ENCODE measurements around the gene EZH2.

Gene EZH2

GRCh38 chr7:148865283-148865682 is 18.8 kb downstream of the EZH2 start:
- no peaks in the 10 kb centered on the region for H3K36me3 ChIP-seq (ENCODE audit: control insufficient read depth in 1 of 2, insufficient read depth in 2 of 2, low read length in 2 of 2)
- H3K9me3 ChIP-seq (ENCODE audit: control insufficient read depth in 1 of 2, low read length in 2 of 2), result peaks cover 10 to 12% of the 10 kb centered on the region in 2 donors
- no peaks in the 10 kb centered on the region for H3K4me1 ChIP-seq (ENCODE audit: control insufficient read depth in 1 of 2, insufficient read depth in 2 of 2, low read length in 2 of 2)
- no peaks in the 10 kb centered on the region for H3K27me3 ChIP-seq (ENCODE audit: control insufficient read depth in 1 of 2, insufficient read depth in 2 of 2, low read length in 2 of 2)
- H3K27ac ChIP-seq (ENCODE audit: low read depth, low read length), result no peak overlapping the region
- H3K4me3 ChIP-seq (ENCODE audit: low read depth in 1 of 2, low read length in 2 of 2), result no peak overlapping the region
- no peak overlapping the region for H3K9ac ChIP-seq (ENCODE audit: low read depth in 1 of 2, low read length in 2 of 2)

GRCh38 chr7:148863324-148863723 is 20.8 kb downstream of the EZH2 start:
- H3K4me3 ChIP-seq (ENCODE audit: low read depth in 1 of 2, low read length in 2 of 2), result no peak overlapping the region
- H3K4me1 ChIP-seq (ENCODE audit: control insufficient read depth in 1 of 2, insufficient read depth in 2 of 2, low read length in 2 of 2), result no peaks in the 10 kb centered on the region

GRCh38 chr7:148862481-148862880 is 21.6 kb downstream of the EZH2 start:
- Histone ChIP-seq H3K36me3 (ENCODE audit: control insufficient read depth in 1 of 2, insufficient read depth in 2 of 2, low read length in 2 of 2) (no peaks in the 10 kb centered on the region), H3K27ac (ENCODE audit: low read depth, low read length) (no peak overlapping the region), H3K4me1 (ENCODE audit: control insufficient read depth in 1 of 2, insufficient read depth in 2 of 2, low read length in 2 of 2) (no peaks in the 10 kb centered on the region), H3K27me3 (ENCODE audit: control insufficient read depth in 1 of 2, insufficient read depth in 2 of 2, low read length in 2 of 2) (no peaks in the 10 kb centered on the region), H3K9ac (ENCODE audit: low read depth in 1 of 2, low read length in 2 of 2) (no peak overlapping the region), H3K9me3 (ENCODE audit: control insufficient read depth in 1 of 2, low read length in 2 of 2) (peaks cover 2 to 3% of the 10 kb centered on the region in 2 donors), H3K4me3 (ENCODE audit: low read depth in 1 of 2, low read length in 2 of 2) (no peak overlapping the region)

More at GRCh38 chr7:148863324-148863723, 20.8 kb downstream of the EZH2 start:
- Histone ChIP-seq H3K27me3 (ENCODE audit: control insufficient read depth in 1 of 2, insufficient read depth in 2 of 2, low read length in 2 of 2) (no peaks in the 10 kb centered on the region), H3K9me3 (ENCODE audit: control insufficient read depth in 1 of 2, low read length in 2 of 2) (peaks cover 10 to 11% of the 10 kb centered on the region in 2 donors), H3K27ac (ENCODE audit: low read depth, low read length) (no peak overlapping the region), H3K9ac (ENCODE audit: low read depth in 1 of 2, low read length in 2 of 2) (no peak overlapping the region), H3K36me3 (ENCODE audit: control insufficient read depth in 1 of 2, insufficient read depth in 2 of 2, low read length in 2 of 2) (no peaks in the 10 kb centered on the region)

GRCh38 chr7:148858489-148858888 is 25.6 kb downstream of the EZH2 start:
- Histone ChIP-seq H3K4me3 (ENCODE audit: low read depth in 1 of 2, low read length in 2 of 2) (no peak overlapping the region), H3K36me3 (ENCODE audit: control insufficient read depth in 1 of 2, insufficient read depth in 2 of 2, low read length in 2 of 2) (no peaks in the 10 kb centered on the region), H3K27ac (ENCODE audit: low read depth, low read length) (no peak overlapping the region), H3K9ac (ENCODE audit: low read depth in 1 of 2, low read length in 2 of 2) (no peak overlapping the region), H3K4me1 (ENCODE audit: control insufficient read depth in 1 of 2, insufficient read depth in 2 of 2, low read length in 2 of 2) (no peaks in the 10 kb centered on the region), H3K27me3 (ENCODE audit: control insufficient read depth in 1 of 2, insufficient read depth in 2 of 2, low read length in 2 of 2) (no peaks in the 10 kb centered on the region), H3K9me3 (ENCODE audit: control insufficient read depth in 1 of 2, low read length in 2 of 2) (no peaks in the 10 kb centered on the region)

GRCh38 chr7:148856891-148857290 is 27.2 kb downstream of the EZH2 start:
- no peak overlapping the region for H3K9ac ChIP-seq (ENCODE audit: low read depth in 1 of 2, low read length in 2 of 2)
- H3K4me3 ChIP-seq (ENCODE audit: low read depth in 1 of 2, low read length in 2 of 2), result no peak overlapping the region
- H3K4me1 ChIP-seq (ENCODE audit: control insufficient read depth in 1 of 2, insufficient read depth in 2 of 2, low read length in 2 of 2), result no peaks in the 10 kb centered on the region
- H3K36me3 ChIP-seq (ENCODE audit: control insufficient read depth in 1 of 2, insufficient read depth in 2 of 2, low read length in 2 of 2), result no peaks in the 10 kb centered on the region
- no peaks in the 10 kb centered on the region for H3K27me3 ChIP-seq (ENCODE audit: control insufficient read depth in 1 of 2, insufficient read depth in 2 of 2, low read length in 2 of 2)
- H3K9me3 ChIP-seq (ENCODE audit: control insufficient read depth in 1 of 2, low read length in 2 of 2), result no peaks in the 10 kb centered on the region
- H3K27ac ChIP-seq (ENCODE audit: low read depth, low read length), result no peak overlapping the region

- no peak overlapping the region for H3K27ac ChIP-seq (ENCODE audit: low read depth, low read length)
- H3K27me3 ChIP-seq (ENCODE audit: control insufficient read depth in 1 of 2, insufficient read depth in 2 of 2, low read length in 2 of 2), result no peaks in the 10 kb centered on the region
- H3K36me3 ChIP-seq (ENCODE audit: control insufficient read depth in 1 of 2, insufficient read depth in 2 of 2, low read length in 2 of 2), result no peaks in the 10 kb centered on the region
- no peaks in the 10 kb centered on the region for H3K4me1 ChIP-seq (ENCODE audit: control insufficient read depth in 1 of 2, insufficient read depth in 2 of 2, low read length in 2 of 2)
- H3K9me3 ChIP-seq (ENCODE audit: control insufficient read depth in 1 of 2, low read length in 2 of 2), result no peaks in the 10 kb centered on the region
- no peak overlapping the region for H3K9ac ChIP-seq (ENCODE audit: low read depth in 1 of 2, low read length in 2 of 2)
- H3K4me3 ChIP-seq (ENCODE audit: low read depth in 1 of 2, low read length in 2 of 2), result no peak overlapping the region
Measured at GRCh38 chr7:148856578-148856881, 27.6 kb downstream of the EZH2 start.

- no peak overlapping the region for H3K4me3 ChIP-seq (ENCODE audit: low read depth in 1 of 2, low read length in 2 of 2)
- no peaks in the 10 kb centered on the region for H3K4me1 ChIP-seq (ENCODE audit: control insufficient read depth in 1 of 2, insufficient read depth in 2 of 2, low read length in 2 of 2)
- no peaks in the 10 kb centered on the region for H3K9me3 ChIP-seq (ENCODE audit: control insufficient read depth in 1 of 2, low read length in 2 of 2)
- H3K36me3 ChIP-seq (ENCODE audit: control insufficient read depth in 1 of 2, insufficient read depth in 2 of 2, low read length in 2 of 2), result no peaks in the 10 kb centered on the region
- no peak overlapping the region for H3K9ac ChIP-seq (ENCODE audit: low read depth in 1 of 2, low read length in 2 of 2)
- H3K27ac ChIP-seq (ENCODE audit: low read depth, low read length), result no peak overlapping the region
- H3K27me3 ChIP-seq (ENCODE audit: control insufficient read depth in 1 of 2, insufficient read depth in 2 of 2, low read length in 2 of 2), result no peaks in the 10 kb centered on the region
Measured at GRCh38 chr7:148854983-148855382, 29.1 kb downstream of the EZH2 start.

- no peaks in the 10 kb centered on the region for H3K36me3 ChIP-seq (ENCODE audit: control insufficient read depth in 1 of 2, insufficient read depth in 2 of 2, low read length in 2 of 2)
- H3K27me3 ChIP-seq (ENCODE audit: control insufficient read depth in 1 of 2, insufficient read depth in 2 of 2, low read length in 2 of 2), result no peaks in the 10 kb centered on the region
- H3K27ac ChIP-seq (ENCODE audit: low read depth, low read length), result no peak overlapping the region
- no peak overlapping the region for H3K4me3 ChIP-seq (ENCODE audit: low read depth in 1 of 2, low read length in 2 of 2)
- H3K4me1 ChIP-seq (ENCODE audit: control insufficient read depth in 1 of 2, insufficient read depth in 2 of 2, low read length in 2 of 2), result no peaks in the 10 kb centered on the region
- no peaks in the 10 kb centered on the region for H3K9me3 ChIP-seq (ENCODE audit: control insufficient read depth in 1 of 2, low read length in 2 of 2)
- no peak overlapping the region for H3K9ac ChIP-seq (ENCODE audit: low read depth in 1 of 2, low read length in 2 of 2)
Measured at GRCh38 chr7:148852272-148852671, 31.8 kb downstream of the EZH2 start.

GRCh38 chr7:148850564-148850963 is 33.5 kb downstream of the EZH2 start:
- no peak overlapping the region for H3K9ac ChIP-seq (ENCODE audit: low read depth in 1 of 2, low read length in 2 of 2)
- no peak overlapping the region for H3K27ac ChIP-seq (ENCODE audit: low read depth, low read length)
- H3K4me1 ChIP-seq (ENCODE audit: control insufficient read depth in 1 of 2, insufficient read depth in 2 of 2, low read length in 2 of 2), result no peaks in the 10 kb centered on the region
- no peaks in the 10 kb centered on the region for H3K9me3 ChIP-seq (ENCODE audit: control insufficient read depth in 1 of 2, low read length in 2 of 2)
- H3K4me3 ChIP-seq (ENCODE audit: low read depth in 1 of 2, low read length in 2 of 2), result no peak overlapping the region
- H3K27me3 ChIP-seq (ENCODE audit: control insufficient read depth in 1 of 2, insufficient read depth in 2 of 2, low read length in 2 of 2), result no peaks in the 10 kb centered on the region
- no peaks in the 10 kb centered on the region for H3K36me3 ChIP-seq (ENCODE audit: control insufficient read depth in 1 of 2, insufficient read depth in 2 of 2, low read length in 2 of 2)

GRCh38 chr7:148849393-148850098 is 34.5 kb downstream of the EZH2 start:
- H3K9me3 ChIP-seq (ENCODE audit: control insufficient read depth in 1 of 2, low read length in 2 of 2), result no peaks in the 10 kb centered on the region
- H3K9ac ChIP-seq (ENCODE audit: low read depth in 1 of 2, low read length in 2 of 2), result no peak overlapping the region
- H3K36me3 ChIP-seq (ENCODE audit: control insufficient read depth in 1 of 2, insufficient read depth in 2 of 2, low read length in 2 of 2), result no peaks in the 10 kb centered on the region
- peaks cover 0 to 3% of the 10 kb centered on the region in 2 donors for H3K4me1 ChIP-seq (ENCODE audit: control insufficient read depth in 1 of 2, insufficient read depth in 2 of 2, low read length in 2 of 2)
- no peak overlapping the region for H3K27ac ChIP-seq (ENCODE audit: low read depth, low read length)
- H3K27me3 ChIP-seq (ENCODE audit: control insufficient read depth in 1 of 2, insufficient read depth in 2 of 2, low read length in 2 of 2), result no peaks in the 10 kb centered on the region
- no peak overlapping the region for H3K4me3 ChIP-seq (ENCODE audit: low read depth in 1 of 2, low read length in 2 of 2)

Data from duodenal mucosa (tissue), 2 donors.